ENCODE results near the gene NELFB.

Gene NELFB

GRCh38 chr9:137321726-137322361 is 66.7 kb downstream of the NELFB start:
- Histone ChIP-seq H3K4me1 (ENCODE audit: control insufficient read depth, insufficient read depth, low read length) (peaks cover 3% of the 10 kb centered on the region), H3K27me3 (ENCODE audit: control insufficient read depth, insufficient read depth, low read length) (no peaks in the 10 kb centered on the region), H3K9me3 (replicated peaks; ENCODE audit: low read length) (no peaks in the 10 kb centered on the region), H3K36me3 (ENCODE audit: insufficient read depth, low read length) (no peaks in the 10 kb centered on the region), H3K4me3 (ENCODE audit: low read length) (no peak overlapping the region), H3K9ac (ENCODE audit: low read depth, low read length) (no peak overlapping the region), H3K4me2 (ENCODE audit: low read length) (no peak overlapping the region)
